Measurements from ENCODE around the gene BAZ1B.
"Not testable (repeated sequence)": the region's sequence is repeated elsewhere in the genome, so short reads cannot be mapped to it uniquely, and the experiment has no call there.

Gene BAZ1B

DNA sequence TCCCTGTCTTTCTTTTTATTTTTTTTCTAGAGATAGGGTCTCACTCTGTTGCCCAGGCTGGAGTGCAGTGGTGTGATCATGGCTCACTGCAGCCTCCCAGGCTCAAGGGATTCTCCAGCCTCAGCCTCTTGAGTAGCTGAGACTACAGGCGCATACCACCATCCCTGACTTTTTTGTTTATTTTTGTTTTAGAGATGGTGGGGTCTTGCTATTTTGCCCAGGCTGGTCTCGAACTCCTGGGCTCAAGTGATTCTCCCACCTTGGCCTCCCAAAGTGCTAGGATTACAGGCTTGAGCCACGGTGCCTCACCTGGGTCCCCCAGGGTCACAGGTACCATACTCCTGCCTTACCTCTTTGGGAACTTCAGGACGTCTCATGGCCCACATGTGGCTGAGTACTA is 91.6 kb downstream of the BAZ1B start:
- not testable (repeated sequence) for H3K9ac ChIP-seq (ENCODE audit: low read length in 5 of 5); H3K36me3 ChIP-seq (ENCODE audit: control insufficient read depth in 5 of 5, insufficient read depth in 5 of 5, low read length in 5 of 5); H3K27me3 ChIP-seq (ENCODE audit: control insufficient read depth in 5 of 5, insufficient read depth in 4 of 5, low read length in 5 of 5); H3K27ac ChIP-seq (ENCODE audit: low read depth, low read length); H3K4me3 ChIP-seq (ENCODE audit: low read depth in 1 of 5, low read length in 5 of 5)
- peaks cover 0 to 16% (median 2%) of the 10 kb centered on the region in 5 donors for H3K4me1 ChIP-seq (ENCODE audit: control insufficient read depth in 5 of 5, insufficient read depth in 5 of 5, low read length in 5 of 5)
- H3K9me3 ChIP-seq (ENCODE audit: control insufficient read depth in 5 of 5, low read length in 5 of 5): peaks cover 0 to 11% (median 0%) of the 10 kb centered on the region in 5 donors

DNA sequence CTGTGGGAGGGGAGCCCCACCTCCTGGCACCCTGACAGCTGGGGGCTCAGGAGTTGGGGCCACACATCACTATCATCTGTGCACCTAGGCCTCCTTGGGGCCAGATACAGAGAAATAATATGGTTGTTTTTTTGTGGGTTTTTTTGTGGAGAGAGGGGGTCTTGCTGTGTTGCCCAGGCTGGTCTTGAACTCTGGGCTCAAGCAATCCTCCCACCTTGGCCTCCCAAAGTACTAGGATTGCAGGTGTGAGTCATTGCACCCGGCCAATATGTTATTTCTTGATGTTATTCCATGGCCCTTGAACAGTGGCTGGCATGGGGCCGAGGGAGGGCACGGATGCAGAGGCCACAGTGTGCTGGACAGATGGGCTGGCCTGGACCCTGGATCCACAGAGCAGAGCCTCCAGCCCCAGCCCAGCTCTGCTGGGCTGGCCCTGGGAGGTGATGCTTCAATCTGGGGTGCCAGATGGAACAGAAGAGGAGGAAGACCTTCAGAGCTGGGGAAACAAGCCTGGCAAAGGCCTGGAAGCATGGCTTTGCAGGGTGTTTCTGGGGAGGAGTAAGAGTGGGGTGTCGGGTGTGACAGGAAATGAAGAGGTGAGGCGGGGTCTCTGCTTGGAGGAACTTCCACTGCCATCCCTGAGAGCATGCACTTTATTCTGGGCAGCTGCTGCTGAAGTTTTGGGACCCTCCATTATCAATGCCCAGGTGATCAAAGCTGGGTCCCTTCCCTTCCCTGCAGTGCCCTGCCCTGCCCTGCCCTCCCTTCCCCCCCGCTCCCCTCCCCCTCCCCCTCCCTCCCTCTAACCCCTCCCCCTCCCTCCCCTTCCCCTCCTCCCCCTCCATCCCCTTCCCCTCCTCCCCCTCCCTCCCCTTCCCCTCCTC is 92.2 kb downstream of the BAZ1B start:
- H3K27ac ChIP-seq (ENCODE audit: low read depth, low read length): no peak overlapping the region

DNA sequence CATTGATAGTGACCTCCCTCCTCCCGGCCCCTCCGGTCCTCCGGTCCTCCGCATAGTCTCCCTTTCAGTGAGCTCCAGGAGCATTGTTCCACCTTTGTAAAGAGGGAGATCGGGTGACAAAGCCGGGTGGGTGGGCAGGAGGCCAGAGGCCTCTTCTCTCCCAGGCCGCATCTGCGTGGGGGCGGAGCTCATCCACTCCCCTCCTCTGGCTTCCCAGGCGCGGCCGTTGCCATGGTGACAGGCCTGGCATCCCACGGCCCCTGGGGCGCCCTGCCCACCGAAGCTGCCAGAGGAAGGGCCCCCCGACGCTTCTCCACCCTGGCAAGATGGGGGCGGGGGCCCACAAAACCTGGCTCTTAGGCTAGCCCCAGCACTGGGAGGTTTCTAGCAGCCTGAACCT is 92.9 kb downstream of the BAZ1B start:
- no peak overlapping the region for H3K9ac ChIP-seq (ENCODE audit: low read length in 5 of 5)
- no peak overlapping the region for H3K27ac ChIP-seq (ENCODE audit: low read depth, low read length)
- peaks cover 0 to 11% (median 9%) of the 10 kb centered on the region in 5 donors for H3K4me1 ChIP-seq (ENCODE audit: control insufficient read depth in 5 of 5, insufficient read depth in 5 of 5, low read length in 5 of 5)
- H3K4me3 ChIP-seq (ENCODE audit: low read depth in 1 of 5, low read length in 5 of 5): no peak overlapping the region
- peaks cover 0 to 7% (median 3%) of the 10 kb centered on the region in 5 donors for H3K27me3 ChIP-seq (ENCODE audit: control insufficient read depth in 5 of 5, insufficient read depth in 4 of 5, low read length in 5 of 5)
- H3K36me3 ChIP-seq (ENCODE audit: control insufficient read depth in 5 of 5, insufficient read depth in 5 of 5, low read length in 5 of 5): no peaks in the 10 kb centered on the region
- H3K9me3 ChIP-seq (ENCODE audit: control insufficient read depth in 5 of 5, low read length in 5 of 5): peaks cover 0 to 2% (median 0%) of the 10 kb centered on the region in 5 donors

More for the DNA sequence above, 92.2 kb downstream of the BAZ1B start:
- peaks cover 0 to 9% (median 2%) of the 10 kb centered on the region in 5 donors for H3K4me1 ChIP-seq (ENCODE audit: control insufficient read depth in 5 of 5, insufficient read depth in 5 of 5, low read length in 5 of 5)
- no peak overlapping the region for H3K9ac ChIP-seq (ENCODE audit: low read length in 5 of 5)
- H3K9me3 ChIP-seq (ENCODE audit: control insufficient read depth in 5 of 5, low read length in 5 of 5): peaks cover 0 to 9% (median 0%) of the 10 kb centered on the region in 5 donors
- no peak overlapping the region for H3K4me3 ChIP-seq (ENCODE audit: low read depth in 1 of 5, low read length in 5 of 5)
- peaks cover 0 to 8% (median 3%) of the 10 kb centered on the region in 5 donors for H3K27me3 ChIP-seq (ENCODE audit: control insufficient read depth in 5 of 5, insufficient read depth in 4 of 5, low read length in 5 of 5)
- no peaks in the 10 kb centered on the region for H3K36me3 ChIP-seq (ENCODE audit: control insufficient read depth in 5 of 5, insufficient read depth in 5 of 5, low read length in 5 of 5)

DNA sequence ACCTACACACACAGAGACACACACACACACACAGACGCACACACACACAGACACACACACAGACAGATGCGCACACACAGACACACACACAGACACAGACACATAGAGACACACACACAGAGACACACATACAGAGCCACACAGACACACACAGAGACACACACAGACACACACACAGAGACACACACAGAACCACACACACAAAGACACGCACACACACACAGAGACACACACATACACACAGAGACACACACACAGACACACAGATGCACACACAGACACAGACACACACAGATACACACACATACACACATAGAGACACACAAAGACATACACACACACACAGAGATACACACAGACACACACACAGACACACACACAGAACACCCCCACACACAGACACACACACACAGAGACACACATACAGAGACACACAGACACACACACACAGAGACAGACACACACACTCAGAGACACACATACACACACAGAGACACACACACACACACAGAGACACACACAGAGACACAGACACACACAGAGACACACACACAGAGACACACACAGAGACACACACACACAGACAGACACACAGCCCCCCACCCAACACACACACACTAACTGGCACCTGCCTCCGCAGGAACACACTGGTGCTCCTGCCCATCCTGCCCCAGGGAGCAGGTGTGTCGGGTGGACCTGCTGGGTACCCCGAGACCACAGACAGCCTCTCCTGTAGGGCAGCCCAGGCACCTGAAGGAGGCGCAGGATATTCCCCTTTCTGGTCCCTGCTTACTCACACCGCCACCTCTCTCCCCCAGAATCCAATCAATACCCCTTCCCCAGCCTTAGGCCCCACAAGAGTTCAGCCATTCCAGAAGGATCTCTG is 93.9 kb downstream of the BAZ1B start:
- no peaks in the 10 kb centered on the region for H3K36me3 ChIP-seq (ENCODE audit: control insufficient read depth in 5 of 5, insufficient read depth in 5 of 5, low read length in 5 of 5)
- peaks cover 0 to 4% (median 0%) of the 10 kb centered on the region in 5 donors for H3K27me3 ChIP-seq (ENCODE audit: control insufficient read depth in 5 of 5, insufficient read depth in 4 of 5, low read length in 5 of 5)

DNA sequence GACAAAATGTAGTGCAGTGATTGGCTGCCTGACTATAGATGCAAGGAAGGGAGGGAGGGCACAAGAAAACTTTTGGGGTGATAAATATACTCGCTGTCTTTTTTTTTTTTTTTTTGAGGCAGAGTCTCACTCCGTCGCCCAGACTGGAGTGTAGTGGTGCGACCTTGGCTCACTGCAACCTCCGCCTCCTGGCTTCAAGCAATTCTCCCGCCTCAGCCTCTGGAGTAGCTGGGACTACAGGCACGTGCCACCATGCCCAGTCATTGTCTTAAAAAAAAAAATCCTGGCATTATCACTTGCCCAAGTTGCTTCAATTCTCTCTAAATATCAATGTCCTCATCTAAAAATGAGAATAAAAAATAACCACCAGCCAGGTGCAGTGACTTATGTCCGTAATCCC is 96.1 kb downstream of the BAZ1B start:
- no peaks in the 10 kb centered on the region for H3K36me3 ChIP-seq (ENCODE audit: control insufficient read depth in 5 of 5, insufficient read depth in 5 of 5, low read length in 5 of 5)
- H3K4me1 ChIP-seq (ENCODE audit: control insufficient read depth in 5 of 5, insufficient read depth in 5 of 5, low read length in 5 of 5): peaks cover 0 to 14% (median 12%) of the 10 kb centered on the region in 5 donors
- H3K9me3 ChIP-seq (ENCODE audit: control insufficient read depth in 5 of 5, low read length in 5 of 5): no peaks in the 10 kb centered on the region
- no peak overlapping the region for H3K27ac ChIP-seq (ENCODE audit: low read depth, low read length)
- H3K27me3 ChIP-seq (ENCODE audit: control insufficient read depth in 5 of 5, insufficient read depth in 4 of 5, low read length in 5 of 5): no peaks in the 10 kb centered on the region
- no peak overlapping the region for H3K4me3 ChIP-seq (ENCODE audit: low read depth in 1 of 5, low read length in 5 of 5)
- H3K9ac ChIP-seq (ENCODE audit: low read length in 5 of 5): no peak overlapping the region

More for the DNA sequence above, 93.9 kb downstream of the BAZ1B start:
- Histone ChIP-seq H3K9ac (ENCODE audit: low read length in 5 of 5) (no peak overlapping the region), H3K4me1 (ENCODE audit: control insufficient read depth in 5 of 5, insufficient read depth in 5 of 5, low read length in 5 of 5) (peaks cover 0 to 14% (median 12%) of the 10 kb centered on the region in 5 donors), H3K27ac (ENCODE audit: low read depth, low read length) (no peak overlapping the region), H3K4me3 (ENCODE audit: low read depth in 1 of 5, low read length in 5 of 5) (no peak overlapping the region), H3K9me3 (ENCODE audit: control insufficient read depth in 5 of 5, low read length in 5 of 5) (no peaks in the 10 kb centered on the region)

DNA sequence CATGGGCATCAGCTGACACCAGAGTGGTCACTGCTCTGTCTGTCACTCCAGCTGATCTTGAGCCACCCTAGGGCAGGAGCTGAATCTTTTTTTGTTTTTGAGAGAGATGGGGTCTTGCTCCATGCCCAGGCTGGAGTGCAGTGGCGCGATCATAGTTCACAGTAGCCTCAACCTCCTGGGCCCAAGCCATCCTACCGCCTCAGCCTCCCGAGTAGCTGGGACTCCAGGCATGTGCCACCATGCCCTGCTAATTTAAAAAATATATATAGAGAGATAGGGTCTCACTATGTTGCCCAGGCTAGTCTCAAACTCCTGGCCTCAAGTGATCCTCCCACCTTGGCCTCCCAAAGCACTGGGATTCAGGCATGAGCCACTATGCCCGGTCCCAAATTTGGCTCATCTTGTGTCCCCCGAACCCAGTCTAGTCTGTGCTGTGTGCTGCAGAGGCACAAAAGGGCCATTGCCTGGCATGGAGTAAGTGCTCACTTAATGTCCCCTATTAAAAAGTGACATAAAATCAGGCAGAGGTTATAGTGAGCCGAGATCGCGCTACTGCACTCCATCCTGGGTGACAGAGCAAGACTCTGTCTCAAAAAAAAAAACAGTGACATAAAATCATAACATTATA is 96.6 kb downstream of the BAZ1B start:
- no peak overlapping the region for H3K27ac ChIP-seq (ENCODE audit: low read depth, low read length)
- no peaks in the 10 kb centered on the region for H3K27me3 ChIP-seq (ENCODE audit: control insufficient read depth in 5 of 5, insufficient read depth in 4 of 5, low read length in 5 of 5)
- H3K9ac ChIP-seq (ENCODE audit: low read length in 5 of 5): no peak overlapping the region

DNA sequence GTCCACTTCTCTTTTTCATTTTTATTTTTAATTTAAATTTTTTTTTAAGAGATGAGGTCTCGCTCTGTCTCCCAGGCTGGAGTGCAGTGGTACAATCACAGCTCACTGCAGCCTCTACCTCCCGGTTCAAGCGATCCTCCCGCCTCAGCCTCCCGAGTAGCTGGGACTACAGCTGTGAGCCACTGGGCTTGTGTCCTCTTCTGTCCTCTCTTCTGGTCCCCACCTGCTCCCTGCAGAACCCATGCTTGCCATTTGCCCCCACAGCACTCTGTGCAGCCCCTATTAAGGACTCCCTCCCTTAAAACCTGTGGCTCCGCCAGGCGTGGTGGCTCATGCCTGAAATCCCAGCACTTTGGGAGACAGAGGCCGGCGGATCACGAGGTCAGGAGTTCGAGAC is 97.6 kb downstream of the BAZ1B start:
- Histone ChIP-seq H3K9me3 (ENCODE audit: control insufficient read depth in 5 of 5, low read length in 5 of 5) (no peaks in the 10 kb centered on the region), H3K4me3 (ENCODE audit: low read depth in 1 of 5, low read length in 5 of 5) (peak overlapping the region in 3 of 5 donors; percentile 36 to 55 (median 51)), H3K9ac (ENCODE audit: low read length in 5 of 5) (peak overlapping the region in 2 of 5 donors; percentile 20 to 74)

More for the DNA sequence above, 96.6 kb downstream of the BAZ1B start:
- H3K4me3 ChIP-seq (ENCODE audit: low read depth in 1 of 5, low read length in 5 of 5): no peak overlapping the region
- H3K36me3 ChIP-seq (ENCODE audit: control insufficient read depth in 5 of 5, insufficient read depth in 5 of 5, low read length in 5 of 5): no peaks in the 10 kb centered on the region
- no peaks in the 10 kb centered on the region for H3K9me3 ChIP-seq (ENCODE audit: control insufficient read depth in 5 of 5, low read length in 5 of 5)
- H3K4me1 ChIP-seq (ENCODE audit: control insufficient read depth in 5 of 5, insufficient read depth in 5 of 5, low read length in 5 of 5): peaks cover 0 to 14% (median 12%) of the 10 kb centered on the region in 5 donors

DNA sequence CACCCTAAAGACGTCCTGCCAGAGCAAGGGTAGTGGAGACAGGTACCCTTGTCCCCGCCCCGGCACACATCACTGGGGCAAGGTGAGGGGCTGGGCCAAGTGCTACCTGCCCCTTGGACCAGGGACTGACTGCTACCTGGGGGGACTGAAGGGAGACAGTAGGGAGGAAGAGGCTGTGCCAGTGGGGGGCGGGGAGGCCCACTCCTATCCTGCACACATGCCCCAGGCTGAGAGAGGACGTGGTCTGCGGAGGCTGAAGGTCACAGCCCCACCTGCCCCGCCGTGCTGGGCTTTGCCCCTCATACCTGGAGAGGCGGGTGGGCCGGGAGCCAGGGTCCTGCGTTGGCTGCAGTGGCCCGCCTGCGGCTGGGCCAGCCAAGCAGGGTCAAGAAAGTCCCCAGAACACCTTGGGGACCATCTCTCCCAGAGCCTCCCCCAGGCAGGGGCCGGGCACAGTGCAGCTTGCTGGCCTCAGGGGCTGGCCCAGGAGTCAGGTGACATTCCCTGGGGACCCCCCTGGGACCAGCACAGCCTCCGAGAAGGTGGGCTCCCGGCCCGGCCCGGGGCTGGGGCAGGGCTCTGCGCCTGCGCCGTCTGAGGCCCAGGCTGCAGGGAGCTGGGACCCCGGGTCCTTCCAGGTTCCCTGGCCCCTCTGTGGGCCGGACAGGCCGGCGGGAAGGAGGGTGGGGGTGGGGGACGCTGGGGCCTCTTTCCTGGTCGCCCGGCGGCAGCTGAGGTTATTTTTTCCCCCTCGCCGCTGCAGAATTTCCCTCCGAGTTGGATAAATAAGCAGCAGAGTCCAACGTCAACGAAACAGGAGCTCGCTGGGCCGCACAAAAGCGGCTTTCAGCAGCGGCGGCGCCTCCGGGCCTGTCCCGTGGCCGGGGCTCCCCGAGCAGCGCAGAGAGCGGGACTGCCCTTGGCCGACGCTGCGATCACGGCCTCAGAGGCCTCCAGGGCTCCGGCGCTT is 98.3 kb downstream of the BAZ1B start:
- Histone ChIP-seq H3K27ac (ENCODE audit: low read depth, low read length) (no peak overlapping the region), H3K4me3 (ENCODE audit: low read depth in 1 of 5, low read length in 5 of 5) (peak overlapping the region in 4 of 5 donors; percentile 36 to 55 (median 47)), H3K27me3 (ENCODE audit: control insufficient read depth in 5 of 5, insufficient read depth in 4 of 5, low read length in 5 of 5) (no peaks in the 10 kb centered on the region), H3K4me1 (ENCODE audit: control insufficient read depth in 5 of 5, insufficient read depth in 5 of 5, low read length in 5 of 5) (peaks cover 0 to 14% (median 12%) of the 10 kb centered on the region in 5 donors), H3K9ac (ENCODE audit: low read length in 5 of 5) (peak overlapping the region in 3 of 5 donors; percentile 8 to 74 (median 20)), H3K9me3 (ENCODE audit: control insufficient read depth in 5 of 5, low read length in 5 of 5) (no peaks in the 10 kb centered on the region), H3K36me3 (ENCODE audit: control insufficient read depth in 5 of 5, insufficient read depth in 5 of 5, low read length in 5 of 5) (no peaks in the 10 kb centered on the region)

More for the DNA sequence above, 97.6 kb downstream of the BAZ1B start:
- Histone ChIP-seq H3K4me1 (ENCODE audit: control insufficient read depth in 5 of 5, insufficient read depth in 5 of 5, low read length in 5 of 5) (peaks cover 0 to 14% (median 12%) of the 10 kb centered on the region in 5 donors), H3K27ac (ENCODE audit: low read depth, low read length) (no peak overlapping the region), H3K36me3 (ENCODE audit: control insufficient read depth in 5 of 5, insufficient read depth in 5 of 5, low read length in 5 of 5) (no peaks in the 10 kb centered on the region), H3K27me3 (ENCODE audit: control insufficient read depth in 5 of 5, insufficient read depth in 4 of 5, low read length in 5 of 5) (no peaks in the 10 kb centered on the region)

DNA sequence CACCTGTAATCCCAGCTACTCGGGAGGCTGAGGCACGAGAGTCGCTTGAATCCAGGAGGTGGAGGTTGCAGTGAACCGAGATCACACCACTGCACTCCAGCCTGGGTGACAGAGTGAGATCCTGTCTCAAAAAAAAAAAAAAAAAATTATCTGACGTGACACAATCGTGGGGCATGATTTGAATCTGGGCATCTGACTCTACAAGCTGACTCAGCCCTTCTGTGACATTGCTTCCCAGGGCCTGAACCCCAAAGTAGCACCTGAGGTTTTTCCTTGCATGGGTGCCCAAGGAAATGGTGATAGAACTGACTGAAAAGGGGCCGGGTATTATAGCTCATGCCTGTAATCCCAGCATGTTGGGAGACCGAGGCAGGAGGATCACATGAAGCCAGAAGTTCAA is 101.5 kb downstream of the BAZ1B start:
- not testable (repeated sequence) for H3K27me3 ChIP-seq (ENCODE audit: control insufficient read depth in 5 of 5, insufficient read depth in 4 of 5, low read length in 5 of 5); H3K4me3 ChIP-seq (ENCODE audit: low read depth in 1 of 5, low read length in 5 of 5); H3K27ac ChIP-seq (ENCODE audit: low read depth, low read length); H3K9ac ChIP-seq (ENCODE audit: low read length in 5 of 5); H3K9me3 ChIP-seq (ENCODE audit: control insufficient read depth in 5 of 5, low read length in 5 of 5); H3K36me3 ChIP-seq (ENCODE audit: control insufficient read depth in 5 of 5, insufficient read depth in 5 of 5, low read length in 5 of 5)
- H3K4me1 ChIP-seq (ENCODE audit: control insufficient read depth in 5 of 5, insufficient read depth in 5 of 5, low read length in 5 of 5): peaks cover 0 to 14% (median 12%) of the 10 kb centered on the region in 5 donors

Data from subcutaneous abdominal adipose tissue (tissue), 5 donors.